GM12864 (cell line): ENCODE results near the gene SNX20.

Experiments used
- DNase-seq: peaks from one replicate; pipeline ENCODE4 v3.0.0-alpha.2; 2011; ENCODE audit warnings: low read depth
- H3K4me3 ChIP-seq: 2 replicates; pipeline ENCODE4 v1.5.1; 2011; ENCODE audit warnings: mild to moderate bottlenecking, low read depth, low read length, control low read depth
- TF ChIP-seq, protein P1 (sequence below): IDR thresholded peaks from 2 replicates; pipeline ENCODE4 v1.5.1; 2011; ENCODE audit warnings: low read depth, mild to moderate bottlenecking, moderate library complexity, low read length, control low read depth, inconsistent platforms; ENCODE audit errors: missing control alignments

Gene SNX20

DNA sequence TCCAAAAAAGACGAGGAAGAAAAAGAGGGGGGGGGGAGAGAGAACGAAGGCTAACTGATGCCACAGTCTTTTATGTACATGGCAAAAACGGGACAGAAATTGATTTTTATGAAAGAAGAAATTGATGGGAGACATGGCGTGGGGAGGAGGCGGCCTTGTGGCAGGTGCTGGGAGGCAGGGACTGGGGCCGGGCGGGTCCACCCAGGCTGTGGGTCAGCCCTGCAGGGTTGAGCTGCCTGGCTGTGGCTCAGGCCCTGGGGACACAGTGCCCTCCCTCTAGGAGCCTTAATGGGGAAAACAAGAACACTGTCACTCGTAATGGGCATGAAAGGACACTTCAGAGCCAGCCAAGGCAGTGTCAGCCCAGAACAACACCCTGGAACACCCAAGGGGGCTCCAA, 34.8 kb downstream of the SNX20 start:
- TF ChIP-seq, protein P1, sequence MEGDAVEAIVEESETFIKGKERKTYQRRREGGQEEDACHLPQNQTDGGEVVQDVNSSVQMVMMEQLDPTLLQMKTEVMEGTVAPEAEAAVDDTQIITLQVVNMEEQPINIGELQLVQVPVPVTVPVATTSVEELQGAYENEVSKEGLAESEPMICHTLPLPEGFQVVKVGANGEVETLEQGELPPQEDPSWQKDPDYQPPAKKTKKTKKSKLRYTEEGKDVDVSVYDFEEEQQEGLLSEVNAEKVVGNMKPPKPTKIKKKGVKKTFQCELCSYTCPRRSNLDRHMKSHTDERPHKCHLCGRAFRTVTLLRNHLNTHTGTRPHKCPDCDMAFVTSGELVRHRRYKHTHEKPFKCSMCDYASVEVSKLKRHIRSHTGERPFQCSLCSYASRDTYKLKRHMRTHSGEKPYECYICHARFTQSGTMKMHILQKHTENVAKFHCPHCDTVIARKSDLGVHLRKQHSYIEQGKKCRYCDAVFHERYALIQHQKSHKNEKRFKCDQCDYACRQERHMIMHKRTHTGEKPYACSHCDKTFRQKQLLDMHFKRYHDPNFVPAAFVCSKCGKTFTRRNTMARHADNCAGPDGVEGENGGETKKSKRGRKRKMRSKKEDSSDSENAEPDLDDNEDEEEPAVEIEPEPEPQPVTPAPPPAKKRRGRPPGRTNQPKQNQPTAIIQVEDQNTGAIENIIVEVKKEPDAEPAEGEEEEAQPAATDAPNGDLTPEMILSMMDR: no peak
- H3K4me3 ChIP-seq: no peak overlapping the region
- DNase-seq: no peak

DNA sequence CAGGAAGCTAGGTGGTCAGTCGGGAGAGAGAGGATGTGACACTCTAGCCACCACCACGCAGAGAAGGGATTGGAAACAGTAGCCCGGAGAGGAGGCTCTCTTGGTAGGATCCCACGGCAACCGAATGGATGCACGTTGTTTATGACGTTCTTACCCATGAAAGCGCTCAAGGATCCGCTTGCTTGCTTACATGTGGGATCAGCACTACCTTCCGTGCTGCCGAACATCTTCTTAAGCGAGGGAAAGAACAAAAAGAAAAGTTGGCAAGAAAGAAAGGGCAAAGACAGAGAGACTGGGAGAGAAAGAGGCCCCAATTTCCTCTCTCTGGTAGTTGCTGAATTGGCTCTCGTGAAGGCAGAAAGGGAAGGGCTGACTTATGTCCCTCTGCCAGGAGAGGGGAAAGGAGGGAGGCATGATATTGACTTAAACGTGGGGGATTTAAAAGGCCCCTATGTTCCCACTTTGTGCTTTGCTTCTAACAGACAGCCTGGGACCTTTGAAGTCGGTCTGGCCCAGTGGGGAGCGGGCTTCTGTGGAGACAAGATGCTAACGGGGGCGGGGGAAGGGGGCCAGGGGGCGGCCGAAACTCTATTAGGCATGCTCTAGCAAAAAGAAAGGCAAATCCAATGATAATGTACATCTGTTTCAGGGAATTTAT, 35.4 kb downstream of the SNX20 start:
- no peak overlapping the region for H3K4me3 ChIP-seq
- no peak for DNase-seq
- TF ChIP-seq, protein P1: no peak

DNA sequence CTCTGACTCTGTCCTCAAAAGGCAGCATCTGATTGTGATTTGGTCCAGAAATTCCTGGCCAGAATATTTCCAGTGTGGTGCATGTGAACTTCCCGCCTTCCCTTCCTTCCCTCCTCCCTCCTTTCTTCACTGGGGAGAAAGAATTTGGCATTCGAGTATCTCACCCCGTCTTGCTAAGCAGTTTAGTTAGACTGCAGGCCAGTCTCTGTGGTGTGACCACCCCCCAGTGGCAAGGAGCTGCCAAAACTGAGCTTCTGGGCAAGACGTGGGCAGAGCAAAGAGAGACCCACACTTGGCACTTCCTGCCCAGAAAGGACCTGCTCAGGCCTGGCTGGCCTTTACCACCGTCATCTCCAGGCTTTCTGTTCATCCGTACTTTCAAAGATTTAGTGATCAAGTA, 36.4 kb downstream of the SNX20 start:
- H3K4me3 ChIP-seq: no peak overlapping the region
- TF ChIP-seq, protein P1: peak; percentile 59
- no peak for DNase-seq

DNA sequence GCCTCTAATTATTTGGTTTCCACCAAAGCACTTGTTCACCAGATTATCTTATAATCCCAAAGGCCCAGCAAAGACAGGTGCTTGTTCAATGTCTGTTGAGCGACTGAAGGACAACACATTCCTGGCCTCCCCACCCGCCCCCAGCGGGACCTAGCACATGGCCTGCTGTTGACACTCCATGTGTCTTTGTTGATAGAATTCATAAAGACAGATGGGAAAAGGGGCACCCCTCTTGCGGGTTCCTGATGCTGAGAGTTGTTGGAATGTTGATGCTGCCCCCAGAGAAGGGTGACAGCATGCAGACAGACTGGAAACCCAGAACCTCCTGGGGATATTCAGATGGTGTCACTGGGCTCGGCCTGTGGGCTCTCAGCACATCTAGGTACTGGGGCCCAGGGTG, 36.9 kb downstream of the SNX20 start:
- TF ChIP-seq, protein P1: no peak
- DNase-seq: no peak
- H3K4me3 ChIP-seq: no peak overlapping the region

DNA sequence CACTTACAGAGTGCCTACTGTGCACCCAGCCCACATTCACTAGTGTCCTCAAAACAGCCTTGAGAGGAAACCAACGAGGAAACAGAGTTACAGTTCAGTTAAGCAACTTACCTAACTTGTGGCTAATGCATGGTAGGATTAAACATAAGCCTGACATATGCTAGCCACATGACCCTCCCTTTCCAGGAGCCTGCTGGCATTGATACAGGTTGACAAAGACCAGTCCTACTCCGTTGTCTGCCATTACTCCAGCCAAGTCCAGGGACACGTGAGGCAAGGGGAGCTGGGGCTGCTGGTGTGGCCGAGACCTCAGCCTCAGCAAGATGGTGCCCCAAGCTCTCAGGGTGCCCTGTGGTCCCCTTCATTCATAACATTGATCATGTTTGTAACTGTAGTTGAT, 37.9 kb downstream of the SNX20 start:
- DNase-seq: no peak
- no peak overlapping the region for H3K4me3 ChIP-seq
- TF ChIP-seq, protein P1: no peak

DNA sequence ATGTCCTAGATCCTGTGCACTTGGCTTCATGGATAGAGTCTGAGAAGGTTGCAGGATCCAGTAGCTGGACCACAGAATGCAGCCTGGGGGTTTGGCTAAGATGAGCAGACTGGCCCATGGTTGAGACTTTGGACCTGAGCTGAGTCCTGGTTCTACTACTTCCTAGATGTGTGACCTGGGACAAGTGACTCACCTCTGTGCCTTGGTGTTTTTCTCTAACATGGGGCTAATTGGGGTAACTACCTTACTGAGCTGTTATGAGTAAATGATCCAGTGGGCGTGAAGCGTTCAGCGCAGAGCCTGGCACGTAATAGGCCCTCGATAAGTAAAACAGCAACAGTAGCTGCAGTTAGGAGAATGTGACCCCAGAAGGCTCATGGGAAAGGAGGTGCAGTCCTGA, 38.8 kb downstream of the SNX20 start:
- H3K4me3 ChIP-seq: no peak overlapping the region
- TF ChIP-seq, protein P1: no peak
- no peak for DNase-seq

DNA sequence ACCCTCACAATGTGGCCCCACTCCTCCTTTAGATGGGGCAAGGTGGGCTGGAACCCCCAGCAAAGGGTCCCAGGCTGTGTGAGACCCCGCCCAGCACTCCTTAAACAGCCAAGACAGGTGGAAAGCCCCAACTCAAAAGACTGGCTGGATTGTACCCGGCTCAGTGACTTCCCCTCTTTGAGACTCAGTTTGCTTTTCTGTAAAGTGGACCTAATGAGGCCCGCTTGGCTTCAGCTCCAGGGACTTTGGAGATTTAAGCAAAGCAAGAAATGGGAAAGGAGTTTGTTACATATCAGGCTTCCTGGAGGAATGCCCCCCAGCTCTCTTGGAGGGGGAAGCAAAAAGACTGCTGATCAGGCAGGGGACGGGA, 39.3 kb downstream of the SNX20 start:
- no peak for DNase-seq
- no peak overlapping the region for H3K4me3 ChIP-seq
- TF ChIP-seq, protein P1: no peak
